Fibroblast of pulmonary artery (primary cell): ENCODE measurements around the gene NTRK2.
"Not testable (repeated sequence)": the region's sequence is repeated elsewhere in the genome, so short reads cannot be mapped to it uniquely, and the experiment has no call there.

Experiments
- DNase-seq: peaks from one replicate; pipeline ENCODE4 v3.0.0-alpha.2; 2010; ENCODE audit warnings: low read depth
- H3K4me3 ChIP-seq: replicated peaks from 2 replicates; pipeline ENCODE4 v1.5.1; 2011; ENCODE audit warnings: low read depth, mild to moderate bottlenecking, control low read depth, low read length, moderate library complexity
- CTCF ChIP-seq: IDR thresholded peaks from 2 replicates; pipeline ENCODE4 v1.5.1; 2011; ENCODE audit warnings: mild to moderate bottlenecking, control low read depth, low read length, inconsistent platforms; ENCODE audit errors: missing control alignments

NTRK2 gene

GRCh38 chr9:85055506-85056202 is 386.1 kb downstream of the NTRK2 start:
- DNase-seq: no peak
- no peak for TF ChIP-seq CTCF
- no peak overlapping the region for H3K4me3 ChIP-seq

- TF ChIP-seq CTCF: no peak
- DNase-seq: no peak
- no peak overlapping the region for H3K4me3 ChIP-seq
These were observed 386.7 kb downstream of the NTRK2 start for GRCh38 chr9:85056203-85056572.

GRCh38 chr9:85061969-85062368 is 392.4 kb downstream of the NTRK2 start:
- no peak for TF ChIP-seq CTCF
- H3K4me3 ChIP-seq: no peak overlapping the region
- no peak for DNase-seq

- DNase-seq: no peak
- H3K4me3 ChIP-seq: no peak overlapping the region
- TF ChIP-seq CTCF: no peak
These were observed 393.0 kb downstream of the NTRK2 start for GRCh38 chr9:85062385-85063022.

GRCh38 chr9:85064811-85065371 is 395.4 kb downstream of the NTRK2 start:
- TF ChIP-seq CTCF: no peak
- DNase-seq: no peak
- H3K4me3 ChIP-seq: no peak overlapping the region

- TF ChIP-seq CTCF: no peak
- no peak overlapping the region for H3K4me3 ChIP-seq
- no peak for DNase-seq
These were observed 398.3 kb downstream of the NTRK2 start for GRCh38 chr9:85067792-85068191.

- not testable (repeated sequence) for H3K4me3 ChIP-seq, DNase-seq
These were observed 399.9 kb downstream of the NTRK2 start for GRCh38 chr9:85069421-85069820.
